HL-60/S4 (cell line): ENCODE data around the gene KIF26A.

Experiments used
- in situ Hi-C: fragments of 300-500 bp; cut with MboI; formaldehyde crosslinking; loops from 2 replicates; pipeline ENCODE4 v1.14.3; 2022; ENCODE audit warnings: low sequenced_read_pairs

Gene KIF26A

DNA sequence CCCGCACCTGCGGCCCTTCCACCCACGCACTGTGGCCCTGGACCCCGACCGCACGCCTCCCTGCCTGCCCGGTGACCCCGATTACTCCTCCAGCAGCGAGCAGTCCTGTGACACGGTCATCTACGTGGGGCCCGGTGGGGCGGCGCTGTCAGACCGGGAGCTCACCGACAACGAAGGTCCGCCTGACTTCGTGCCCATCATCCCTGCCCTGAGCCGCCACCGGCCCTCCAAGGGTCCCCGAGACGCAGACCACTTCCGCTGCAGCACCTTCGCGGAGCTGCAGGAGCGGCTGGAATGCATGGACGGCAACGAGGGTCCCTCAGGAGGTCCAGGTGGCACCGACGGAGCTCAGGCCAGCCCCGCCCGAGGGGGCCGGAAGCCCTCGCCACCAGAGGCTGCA is 36.7 kb downstream of the KIF26A start:
- in situ Hi-C loops, result no loop called here

DNA sequence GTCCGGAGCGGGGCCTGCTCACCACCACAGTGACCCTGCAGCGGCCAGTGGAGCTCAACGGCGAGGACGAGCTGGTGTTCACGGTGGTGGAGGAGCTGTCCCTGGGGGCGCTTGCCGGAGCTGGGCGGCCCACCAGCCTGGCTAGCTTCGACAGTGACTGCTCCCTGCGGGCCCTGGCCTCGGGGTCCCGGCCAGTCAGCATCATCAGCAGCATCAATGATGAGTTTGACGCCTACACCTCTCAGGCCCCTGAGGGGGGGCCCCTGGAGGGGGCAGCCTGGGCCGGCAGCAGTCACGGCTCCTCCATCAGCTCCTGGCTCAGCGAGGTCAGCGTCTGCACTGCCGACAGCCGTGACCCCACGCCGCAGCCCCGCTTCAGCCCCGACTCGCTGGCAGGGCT is 37.4 kb downstream of the KIF26A start:
- in situ Hi-C loops, result no loop called here

DNA sequence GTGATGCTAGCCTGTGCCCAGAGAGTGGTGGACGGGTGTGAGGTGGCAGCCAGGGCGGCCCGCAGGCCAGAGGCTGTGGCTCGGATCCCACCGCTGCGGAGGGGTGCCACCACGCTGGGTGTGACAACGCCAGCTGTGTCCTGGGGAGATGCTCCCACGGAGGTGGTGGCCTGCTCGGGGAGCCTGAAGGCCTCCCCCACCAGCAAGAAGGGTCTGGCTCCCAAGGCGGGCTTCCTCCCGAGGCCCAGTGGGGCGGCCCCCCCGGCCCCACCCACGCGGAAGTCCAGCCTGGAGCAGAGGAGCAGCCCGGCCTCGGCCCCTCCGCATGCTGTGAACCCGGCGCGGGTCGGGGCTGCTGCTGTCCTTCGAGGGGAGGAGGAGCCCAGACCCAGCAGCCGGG is 38.2 kb downstream of the KIF26A start:
- in situ Hi-C loops, result no loop called here

DNA sequence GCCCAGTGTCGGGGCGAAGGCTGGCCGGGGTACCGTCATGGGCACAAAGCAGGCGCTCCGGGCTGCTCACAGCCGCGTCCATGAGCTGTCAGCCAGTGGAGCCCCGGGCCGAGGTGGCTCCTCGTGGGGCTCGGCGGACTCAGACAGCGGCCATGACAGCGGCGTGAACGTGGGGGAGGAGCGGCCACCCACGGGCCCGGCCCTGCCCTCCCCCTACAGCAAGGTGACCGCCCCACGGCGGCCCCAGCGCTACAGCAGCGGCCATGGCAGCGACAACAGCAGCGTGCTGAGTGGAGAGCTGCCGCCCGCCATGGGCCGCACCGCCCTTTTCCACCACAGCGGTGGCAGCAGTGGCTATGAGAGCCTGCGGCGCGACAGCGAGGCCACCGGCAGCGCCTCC is 39.0 kb downstream of the KIF26A start:
- in situ Hi-C loops, result no loop called here

DNA sequence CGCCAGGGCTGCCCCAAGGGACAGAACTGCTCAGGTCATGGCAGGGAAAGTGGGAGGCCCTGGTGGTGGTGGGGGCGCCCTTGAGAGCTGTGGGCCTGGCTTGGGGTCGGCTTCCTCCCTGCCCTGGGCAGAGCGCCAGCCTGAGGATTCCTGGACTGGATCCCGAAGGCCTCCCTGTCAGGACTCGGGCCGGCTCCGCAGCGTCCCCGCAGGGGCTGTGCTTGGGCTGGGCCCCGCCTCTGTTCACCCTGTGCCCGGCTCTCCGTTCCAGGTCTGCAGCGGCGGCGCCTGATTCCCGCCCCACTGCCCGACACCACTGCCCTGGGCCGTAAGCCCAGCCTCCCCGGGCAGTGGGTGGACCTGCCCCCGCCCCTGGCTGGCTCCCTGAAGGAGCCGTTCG is 39.9 kb downstream of the KIF26A start:
- in situ Hi-C loops, result no loop called here

DNA sequence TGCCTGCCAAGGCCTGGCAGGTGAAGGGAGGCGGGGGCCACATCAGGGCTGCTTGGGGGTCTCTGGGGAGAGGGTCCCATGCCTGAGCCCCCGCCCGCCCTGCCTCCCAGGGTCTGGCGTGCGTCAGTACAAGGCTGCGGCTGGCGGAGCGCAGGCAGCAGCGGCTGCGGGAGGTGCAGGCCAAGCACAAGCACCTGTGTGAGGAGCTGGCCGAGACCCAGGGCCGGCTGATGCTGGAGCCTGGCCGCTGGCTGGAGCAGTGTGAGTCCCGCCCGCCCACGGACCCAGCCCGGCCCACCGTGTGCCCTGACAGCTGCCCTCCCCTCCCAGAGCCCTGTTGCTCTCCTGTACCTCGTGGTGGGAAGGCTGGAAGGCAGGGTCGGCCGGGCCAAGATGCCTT is 40.7 kb downstream of the KIF26A start:
- in situ Hi-C loops, result no loop called here

DNA sequence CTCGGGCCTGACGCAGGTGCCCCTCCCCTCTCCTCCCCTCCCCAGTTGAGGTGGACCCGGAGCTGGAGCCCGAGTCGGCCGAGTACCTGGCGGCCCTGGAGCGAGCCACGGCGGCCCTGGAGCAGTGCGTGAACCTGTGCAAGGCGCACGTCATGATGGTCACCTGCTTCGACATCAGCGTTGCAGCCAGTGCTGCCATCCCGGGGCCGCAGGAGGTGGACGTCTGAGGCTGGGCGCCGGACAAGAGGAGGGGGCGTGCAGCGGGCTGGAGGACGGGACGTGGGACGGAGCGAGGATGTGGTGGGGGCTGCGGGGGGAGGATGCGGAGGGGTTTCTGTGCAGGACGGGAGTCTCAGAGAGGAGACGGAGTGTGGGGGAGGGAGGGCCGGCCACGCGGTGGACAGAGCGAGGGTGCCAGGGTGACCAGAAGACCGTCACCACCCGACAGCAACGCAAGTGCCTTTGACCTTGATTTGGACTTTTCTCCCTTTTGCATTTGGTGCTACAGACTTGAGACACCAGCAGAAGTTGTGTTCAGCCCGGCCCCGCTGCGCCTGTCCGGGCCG is 41.3 kb downstream of the KIF26A start:
- in situ Hi-C loops, result no loop called here

DNA sequence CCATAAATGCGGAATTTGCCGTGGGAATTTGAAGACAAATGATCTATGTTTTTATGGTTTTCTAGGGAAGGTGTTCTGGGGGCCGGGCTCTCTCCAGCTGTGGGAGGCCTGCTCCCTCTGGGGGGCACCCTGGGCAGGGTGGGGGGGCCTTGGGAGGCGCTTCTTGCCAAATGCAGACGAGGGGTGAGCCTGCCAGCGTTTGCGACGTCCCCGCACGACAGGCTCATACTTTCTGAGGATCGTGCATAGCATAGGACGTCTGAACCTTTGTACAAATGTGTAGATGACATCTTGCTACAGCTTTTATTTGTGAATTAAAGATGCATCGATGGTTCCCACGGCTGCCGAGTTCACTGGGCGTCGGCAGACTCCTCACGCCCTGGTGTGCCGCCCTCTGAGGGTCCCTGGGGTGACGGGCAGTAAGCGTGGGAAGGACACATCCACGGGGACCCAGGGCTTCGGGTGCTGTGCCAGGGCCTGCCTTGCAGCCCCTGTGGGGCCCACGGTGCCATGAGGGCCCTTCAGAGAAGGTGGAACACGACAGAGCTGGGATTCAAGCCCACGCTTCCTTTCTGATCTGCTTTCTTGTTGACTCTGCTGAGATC is 42.3 kb downstream of the KIF26A start:
- in situ Hi-C loops, result no loop called here

DNA sequence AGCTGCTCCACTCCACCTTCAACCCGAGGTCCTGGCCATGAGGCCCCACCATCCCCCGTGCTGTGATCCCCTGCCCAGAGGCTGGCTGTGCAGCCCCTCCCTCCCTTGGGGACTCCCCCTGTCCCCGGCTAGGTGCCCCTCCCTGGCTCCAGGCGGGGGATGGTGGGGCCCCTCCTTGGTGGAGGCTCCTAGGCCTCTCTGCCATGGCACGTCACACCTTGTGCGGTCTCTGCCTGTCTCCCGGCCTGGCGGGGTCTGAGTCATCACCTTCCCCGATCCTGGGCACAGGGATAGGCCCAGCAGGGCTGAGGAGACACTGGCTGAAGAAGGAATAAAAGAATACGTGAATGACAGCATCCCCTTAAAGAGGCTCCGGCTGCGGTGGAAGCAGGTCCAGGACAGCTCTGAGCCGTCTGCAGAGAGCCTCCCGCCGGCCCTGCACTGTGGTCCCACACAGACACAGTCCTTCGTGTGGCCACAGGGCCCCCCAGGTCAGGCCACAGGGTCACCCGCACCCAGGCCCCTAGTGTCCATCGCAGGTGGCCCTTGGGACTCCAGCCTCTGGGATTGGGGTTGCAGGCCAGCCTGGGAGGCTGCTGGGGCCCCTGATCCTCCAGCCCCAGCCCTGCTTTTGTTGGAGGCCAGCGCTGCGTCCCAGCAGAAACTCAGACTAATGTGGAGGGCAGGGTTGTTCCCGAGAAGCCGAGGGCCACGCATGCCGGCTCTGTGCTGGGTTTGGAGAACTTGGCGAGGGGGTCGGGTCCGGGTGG is 43.6 kb downstream of the KIF26A start:
- in situ Hi-C loops, result no loop called here

DNA sequence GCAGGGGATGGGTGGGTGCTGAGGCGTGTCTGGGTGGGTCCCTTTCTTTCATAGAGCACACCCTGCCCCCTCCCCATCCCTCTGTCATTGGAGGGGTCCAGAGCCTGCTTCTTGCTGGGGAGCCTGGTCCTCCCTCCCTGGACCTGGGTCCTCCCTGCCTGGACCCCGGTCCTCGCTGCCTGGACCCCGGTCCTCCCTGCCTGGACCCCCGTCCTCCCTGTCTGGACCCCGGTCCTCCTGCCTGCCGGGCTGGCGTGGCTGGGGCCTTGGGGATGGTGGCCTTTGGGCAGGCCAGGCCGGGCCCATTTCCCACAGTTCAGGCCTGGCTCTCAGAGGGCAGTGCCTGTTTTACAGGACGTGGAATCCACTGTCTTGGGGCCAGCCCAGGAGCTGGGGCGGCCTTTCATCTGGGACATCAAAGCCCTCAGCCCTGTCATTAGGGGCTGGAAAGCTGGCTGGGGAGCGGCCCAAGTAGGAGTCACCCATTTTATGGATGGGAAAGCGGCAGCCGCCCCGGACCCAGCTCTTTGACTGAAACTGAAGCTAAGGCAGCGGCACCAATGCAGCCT is 44.6 kb downstream of the KIF26A start:
- in situ Hi-C loops, result no loop called here

DNA sequence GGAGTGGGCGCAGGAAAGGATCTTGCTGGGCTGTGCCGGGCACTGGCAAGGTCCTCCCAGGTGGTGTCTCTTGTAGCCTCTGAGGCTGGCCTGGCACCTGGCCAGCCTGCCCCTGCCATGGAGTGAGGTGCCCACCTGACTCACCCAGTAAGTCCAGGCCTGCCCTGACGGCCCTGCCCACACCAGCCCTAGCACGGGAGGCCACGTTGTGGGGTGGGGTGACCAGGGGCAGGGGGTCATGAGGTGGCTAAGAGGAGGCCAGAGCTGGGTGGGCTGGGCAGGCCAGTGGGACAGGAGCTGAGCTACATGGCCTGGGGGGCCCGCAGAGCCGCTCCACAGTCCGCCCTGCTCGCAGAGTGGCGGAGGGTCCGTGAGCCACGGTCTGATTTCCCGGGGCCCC is 45.4 kb downstream of the KIF26A start:
- in situ Hi-C loops, result no loop called here

DNA sequence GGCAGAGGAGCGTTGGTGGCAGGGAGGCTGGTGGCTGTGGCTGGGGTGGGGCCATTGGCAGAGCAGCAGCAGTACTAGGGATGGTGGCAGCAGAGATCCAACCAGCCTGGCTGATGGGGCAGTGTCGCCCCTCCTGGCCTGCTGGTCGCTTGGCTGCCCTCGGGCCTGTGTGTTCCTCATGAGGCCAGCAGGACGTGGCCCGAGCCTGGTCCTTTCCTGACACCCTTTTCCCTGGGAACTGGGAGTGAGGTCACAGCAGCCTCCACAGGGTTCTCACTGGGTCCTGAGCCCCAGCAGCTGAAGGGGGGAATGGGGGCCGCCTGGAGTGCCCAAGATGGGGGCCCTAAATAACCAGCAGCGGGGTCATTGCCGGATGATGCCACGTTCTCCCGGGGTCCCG is 46.1 kb downstream of the KIF26A start:
- in situ Hi-C loops, result no loop called here

DNA sequence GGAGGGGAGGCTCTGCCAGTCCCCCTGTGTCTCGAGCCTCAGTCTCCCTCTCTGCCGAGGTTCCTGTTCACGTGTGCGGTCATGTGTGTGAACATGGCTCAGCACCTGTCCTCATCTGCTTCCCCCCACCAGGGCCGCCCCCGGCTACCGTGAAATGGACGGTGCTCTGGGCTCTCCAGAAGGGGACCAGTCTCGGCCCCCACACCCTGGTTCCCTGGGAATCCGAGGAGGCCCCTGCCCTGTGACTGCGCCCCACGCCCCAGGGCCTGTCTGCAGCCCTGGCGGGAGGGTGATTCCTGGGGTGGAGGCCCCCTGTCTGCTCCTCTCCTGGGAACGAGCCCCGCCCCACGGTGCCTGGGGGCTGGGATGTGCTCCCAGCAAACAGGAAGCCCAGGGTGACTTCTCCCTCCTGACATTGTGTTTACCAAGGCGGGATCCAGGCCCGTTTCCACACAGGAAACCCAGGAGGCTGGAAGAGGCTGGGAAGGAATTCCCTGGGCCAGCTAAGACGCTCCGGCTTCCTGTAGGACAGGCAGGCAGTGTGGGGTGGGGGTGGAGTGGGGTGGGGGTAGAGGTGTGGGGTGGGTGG is 46.6 kb downstream of the KIF26A start:
- in situ Hi-C loops, result no loop called here

DNA sequence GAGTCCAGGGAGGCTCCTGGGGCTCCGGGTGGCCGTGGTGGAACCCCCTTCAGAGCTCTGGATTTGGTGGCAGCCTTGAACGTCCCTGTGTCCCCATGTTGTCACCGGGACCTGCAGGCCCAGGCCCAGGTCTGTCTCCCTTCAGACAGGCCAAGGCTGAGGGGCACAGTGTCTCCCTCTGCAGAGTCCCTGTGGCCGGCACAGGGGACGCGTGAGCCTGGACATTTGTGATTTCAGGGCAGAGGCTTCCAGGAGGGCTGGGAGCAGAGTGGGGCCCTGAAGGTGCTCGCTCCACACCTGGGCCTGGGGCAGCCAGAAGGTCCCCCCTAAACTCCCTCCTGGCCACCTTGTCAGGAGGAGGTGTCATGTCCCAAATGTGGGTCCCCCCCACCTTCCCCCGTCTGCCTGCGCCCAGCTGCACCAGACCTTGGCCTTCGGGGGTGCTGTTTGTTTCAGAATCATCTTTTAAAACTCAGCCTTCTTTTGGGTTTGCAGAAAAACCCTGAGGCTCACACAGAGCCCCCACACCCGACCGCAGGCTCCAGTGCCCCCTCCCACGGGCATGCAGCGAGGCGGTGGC is 47.6 kb downstream of the KIF26A start:
- in situ Hi-C loops, result no loop called here

DNA sequence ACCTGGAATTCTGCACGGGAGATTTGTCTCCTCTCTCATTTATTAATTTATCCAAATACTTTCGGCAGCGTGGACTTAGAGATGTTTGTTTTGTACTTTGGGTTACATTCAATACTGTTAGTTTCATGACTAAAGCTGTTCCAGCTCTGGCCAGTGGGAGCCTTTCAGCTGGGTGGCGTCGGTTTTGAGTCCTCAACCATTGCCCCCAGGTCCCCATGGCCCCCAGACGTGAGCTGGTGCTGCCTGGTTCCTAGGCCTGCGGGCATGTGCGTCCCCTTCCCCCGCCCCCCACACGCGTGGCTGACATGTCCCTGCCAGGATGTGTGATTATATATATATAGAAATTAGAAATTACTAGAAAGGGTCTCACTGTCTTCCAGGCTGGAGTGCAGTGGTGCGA is 48.2 kb downstream of the KIF26A start:
- in situ Hi-C loops, result no loop called here

DNA sequence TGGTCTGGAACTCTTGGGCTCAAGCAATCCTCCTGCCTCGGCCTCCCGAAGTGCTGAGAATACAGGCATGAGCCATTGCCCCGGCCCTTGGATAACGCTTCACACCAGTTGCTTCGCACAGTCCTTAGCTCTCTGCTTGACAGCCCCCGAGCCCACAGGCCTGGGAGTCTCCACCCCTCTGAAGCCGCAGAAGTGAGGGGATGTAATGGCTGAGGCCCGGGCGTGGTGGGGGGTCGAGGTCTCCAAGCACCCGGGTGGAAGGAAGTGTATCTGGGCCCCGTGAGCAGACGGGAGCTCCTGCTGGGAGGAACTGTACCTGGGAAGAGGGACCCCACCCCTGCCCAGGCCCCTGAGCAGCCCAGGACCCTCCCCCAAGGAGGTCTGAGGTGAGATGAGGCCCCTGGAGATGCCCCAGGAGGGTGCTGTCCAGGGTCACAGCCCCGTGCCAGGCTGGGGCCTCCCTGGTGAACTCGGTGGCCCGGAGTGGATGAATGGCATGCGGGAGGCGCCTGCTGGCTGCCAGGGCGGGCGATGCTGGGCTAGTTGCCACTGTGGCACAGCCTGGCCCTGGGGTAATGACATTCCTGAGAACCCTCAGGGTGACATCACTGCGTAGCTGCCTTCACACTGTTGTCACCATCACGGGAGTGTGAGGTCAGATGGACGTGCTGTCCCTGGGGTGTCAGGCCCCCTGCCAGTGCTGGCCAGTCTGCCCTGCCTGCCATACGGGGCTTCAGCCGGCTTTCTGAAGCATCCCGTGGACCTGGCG is 48.9 kb downstream of the KIF26A start:
- in situ Hi-C loops, result no loop called here

DNA sequence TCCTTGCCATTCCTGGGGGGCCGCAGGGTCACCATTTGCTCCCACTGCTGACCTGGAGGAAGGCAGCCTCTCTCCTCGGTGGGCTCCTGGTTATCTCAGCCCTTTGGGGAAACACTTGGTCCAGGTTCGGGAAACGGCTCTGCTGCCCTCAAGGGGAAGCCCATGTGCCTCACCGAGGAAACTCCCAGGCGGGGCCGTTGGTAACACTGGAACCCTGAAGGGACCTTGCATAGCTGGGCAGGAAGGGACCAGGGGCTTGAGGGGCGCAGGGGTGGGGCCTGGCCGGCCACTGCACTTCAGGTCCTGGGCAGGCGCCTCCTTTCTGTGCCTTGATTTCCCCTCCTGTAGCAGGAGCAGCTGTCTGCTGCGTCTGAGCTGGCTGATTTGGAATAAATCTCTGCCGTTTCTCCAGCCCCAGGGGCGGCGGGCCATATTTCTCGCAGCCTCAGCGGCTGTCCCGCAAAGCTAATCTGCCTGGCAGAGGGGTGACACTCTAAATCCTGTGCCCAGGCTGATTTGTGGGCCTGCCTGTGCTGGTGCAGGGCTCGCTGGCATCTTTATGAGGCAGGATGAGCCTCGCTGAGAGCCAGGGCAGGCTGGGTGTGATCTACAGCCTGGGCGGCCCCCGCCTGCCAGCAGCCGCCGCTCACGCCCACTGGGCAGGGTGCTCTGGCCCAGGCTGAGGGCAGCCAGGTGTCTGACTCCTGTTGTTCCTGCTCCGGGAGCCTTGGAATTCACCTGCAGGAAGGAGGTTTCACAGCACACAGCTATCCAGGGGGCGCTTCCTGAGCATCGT is 49.7 kb downstream of the KIF26A start:
- in situ Hi-C loops, result no loop called here

DNA sequence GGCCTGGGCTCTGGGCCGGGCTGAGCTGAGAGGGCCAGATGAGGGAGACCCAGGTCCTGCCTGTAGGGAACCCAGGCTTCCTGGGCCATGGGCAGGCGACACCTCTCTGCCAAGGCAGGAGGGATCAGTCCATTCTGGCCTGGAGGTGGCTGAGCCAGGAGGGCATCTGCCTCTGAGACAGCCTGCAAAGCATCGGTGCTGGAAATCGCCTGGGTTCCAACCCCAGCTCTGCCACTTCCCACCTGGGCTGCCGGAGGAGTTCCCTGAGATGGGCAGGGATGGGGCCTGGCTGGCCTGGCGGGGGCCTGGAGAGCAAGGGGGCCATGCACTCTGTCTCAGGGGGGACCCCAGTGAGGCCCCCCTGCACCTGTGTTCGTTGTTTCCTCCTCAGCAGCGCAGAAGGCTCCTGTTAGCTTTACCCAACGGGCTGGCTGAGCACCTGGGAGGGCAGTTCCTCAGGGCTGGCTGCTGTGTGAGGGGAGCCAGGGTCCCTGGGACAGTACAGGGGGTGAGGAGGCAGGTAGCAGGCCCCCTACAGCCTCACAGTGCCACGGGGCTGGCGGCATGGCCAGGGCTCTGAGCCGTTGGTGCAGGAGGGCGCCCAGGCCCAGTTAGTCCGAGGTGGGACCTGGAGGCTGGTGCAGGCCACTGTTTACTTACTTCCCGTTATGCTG is 50.5 kb downstream of the KIF26A start:
- in situ Hi-C loops, result no loop called here

DNA sequence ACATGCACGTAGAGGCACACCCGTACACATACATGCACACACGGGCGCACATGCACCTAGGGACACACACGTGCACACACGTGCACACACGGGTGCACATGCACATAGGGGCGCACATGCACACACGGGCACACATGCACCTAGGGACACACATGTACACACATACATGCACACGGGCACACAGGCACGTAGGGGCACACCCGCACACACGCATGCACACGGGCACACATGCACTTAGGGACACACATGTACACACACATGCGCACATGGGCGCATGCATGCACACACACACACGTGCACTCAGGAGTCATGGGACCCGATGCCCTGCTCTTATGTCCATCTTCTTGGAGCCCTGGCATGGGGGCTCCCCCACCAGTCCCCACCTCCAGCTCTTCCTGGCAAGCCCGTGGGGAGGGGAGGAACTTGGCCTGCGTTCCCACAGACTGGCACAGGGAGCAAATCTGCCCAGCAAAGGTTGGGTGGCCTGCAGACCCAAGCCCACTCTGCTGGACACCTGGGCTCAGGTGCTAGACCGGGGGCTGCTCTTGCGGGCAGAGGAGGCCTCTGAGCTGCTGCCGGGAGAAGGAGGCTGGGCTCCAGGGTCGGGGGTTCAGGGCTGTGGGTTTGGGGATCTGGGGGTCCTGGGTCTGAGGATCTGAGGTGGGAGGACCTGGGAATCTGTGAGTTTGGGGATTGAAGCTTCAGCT is 51.4 kb downstream of the KIF26A start:
- in situ Hi-C loops, result no loop called here
